Esophagus muscularis mucosa (tissue), 4 donors: ENCODE measurements around the gene NINJ2. TPM values are rescaled to one million over a fixed set of nuclear protein-coding genes. Genes with fewer than 3 reads are reported as not detected.
"Not testable (repeated sequence)": the region's sequence is repeated elsewhere in the genome, so short reads cannot be mapped to it uniquely, and the experiment has no call there.

Experiments
- DNase-seq: peaks from one replicate; pipeline ENCODE4 v3.0.0-alpha.2; 2017; ENCODE audit errors: extremely low spot score
- H3K27ac ChIP-seq, 4 donors: fragments of 200-600 bp; sonication (generic); replicated peaks in 1 of 4; 1 replicate in 3 of 4; 2 replicates in 1 of 4; pipeline ENCODE4 v1.5.1; 2016 to 2019; ENCODE audit warnings: mild to moderate bottlenecking in 1 of 4
- H3K27me3 ChIP-seq, 4 donors: fragments of 200-600 bp; sonication (generic); one replicate each; pipeline versions ENCODE4 v1.5.1 to v1.6.0; 2016 to 2019
- H3K36me3 ChIP-seq, 4 donors: fragments of 200-600 bp; sonication (generic); one replicate each; pipeline ENCODE4 v1.5.1; 2016 to 2019
- H3K4me1 ChIP-seq, 4 donors: fragments of 200-600 bp; sonication (generic); one replicate each; pipeline ENCODE4 v1.5.1; 2016 to 2019
- H3K4me3 ChIP-seq, 4 donors: fragments of 200-600 bp; sonication (generic); 1 replicate in 2 of 4; 2 replicates in 2 of 4; pipeline ENCODE4 v1.5.1; 2016 to 2019; ENCODE audit warnings: mild to moderate bottlenecking in 4 of 4, moderate library complexity in 1 of 4
- H3K9me3 ChIP-seq, 4 donors: fragments of 200-600 bp; sonication (generic); 1 replicate in 3 of 4; 2 replicates in 1 of 4; pipeline ENCODE4 v1.5.1; 2016 to 2019
- CTCF ChIP-seq, 3 experiments: fragments of 200-600 bp in 2 of 3; fragments of 450-650 bp in 1 of 3; sonication (generic) in 2 of 3; IDR thresholded peaks; one replicate each; pipeline ENCODE4 v1.5.1; 2017 to 2019; ENCODE audit warnings: antibody characterized with exemption in 3 of 3, mild to moderate bottlenecking in 2 of 3, moderate library complexity in 1 of 3
- EP300 ChIP-seq: sonication (generic); formaldehyde crosslinking; IDR thresholded peaks from one replicate; pipeline ENCODE4 v1.6.1; 2017; ENCODE audit warnings: antibody characterized with exemption
- POLR2A ChIP-seq: fragments of 450-650 bp; IDR thresholded peaks from one replicate; pipeline ENCODE4 v1.6.1; 2017; ENCODE audit warnings: antibody characterized with exemption, moderate library complexity, mild to moderate bottlenecking, low read depth
- POLR2AphosphoS5 ChIP-seq, 2 donors: sonication (generic); formaldehyde crosslinking; IDR thresholded peaks; one replicate each; pipeline ENCODE4 v1.6.1; 2017; ENCODE audit warnings: antibody characterized with exemption in 2 of 2
- WGBS: methylation state at CpG from one replicate; pipeline ENCODE4 v1.1.5; 2018; 5-methylcytosine and 5-hydroxymethylcytosine counted together
- intact Hi-C: fragments of 100-400 bp; cut with DNase I; formaldehyde crosslinking; loops from one replicate; pipeline ENCODE4 v1.15.1; 2023
- total RNA-seq, 4 donors: library from RNA; depleted of rRNA; stranded (reverse); fragments of >200 nt; gene quantifications; one replicate each; pipeline versions ENCODE4 v1.1.0 to v1.2.1, GENCODE V29; 2016

The NINJ2 gene
- total RNA-seq, 4 donors from 2014 or later = 2.9 to 11.1 (median 7.1) TPM

- intact Hi-C loops = loop anchor here (5.0 kb wide), 2 partner anchors 54 to 121 kb away; partner anchors contain the start of gene WNK1
- WGBS = 69% methylated on average over 44 of the region's 45 CpGs
- Histone ChIP-seq H3K27ac (peak overlapping the region; percentile 62 to 82 (median 72)), H3K36me3 (no peaks in the 10 kb centered on the region), H3K9me3 (no peaks in the 10 kb centered on the region), H3K4me1 (peaks cover 25 to 40% (median 37%) of the 10 kb centered on the region in 4 donors), H3K27me3 (no peaks in the 10 kb centered on the region), H3K4me3 (peak overlapping the region; percentile 22 to 51 (median 24))
- peak; percentile 9 to 68 for TF ChIP-seq POLR2AphosphoS5 (IDR thresholded peaks at IDR 0.05)
- peak; percentile 24 for TF ChIP-seq POLR2A
- TF ChIP-seq CTCF (IDR thresholded peaks at IDR 0.05) = no peak
- no peak for DNase-seq
Observed at GRCh38 chr12:630656-631632, 32.3 kb downstream of the NINJ2 start.

GRCh38 chr12:628742-629078 is 34.5 kb downstream of the NINJ2 start:
- Histone ChIP-seq H3K27ac (peak overlapping the region in 1 of 4 donors; percentile 39), H3K4me1 (peaks cover 25 to 40% (median 37%) of the 10 kb centered on the region in 4 donors)
- H3K9me3 ChIP-seq, H3K36me3 ChIP-seq, DNase-seq, H3K4me3 ChIP-seq, H3K27me3 ChIP-seq, intact Hi-C loops: not testable (repeated sequence)
- WGBS = 95% methylated on average over 1 of the region's 1 CpG

- H3K27ac ChIP-seq = peak overlapping the region in 3 of 4 donors; percentile 39 to 60 (median 46)
- DNase-seq = no peak
- no peak overlapping the region for H3K4me3 ChIP-seq
- WGBS = 82% methylated on average over 13 of the region's 13 CpGs
- H3K4me1 ChIP-seq = peaks cover 20 to 39% (median 33%) of the 10 kb centered on the region in 4 donors
- H3K27me3 ChIP-seq = no peaks in the 10 kb centered on the region
- intact Hi-C loops = no loop called here
- no peaks in the 10 kb centered on the region for H3K36me3 ChIP-seq
- TF ChIP-seq POLR2AphosphoS5 (IDR thresholded peaks at IDR 0.05) (peak in 1 of 2 donors; percentile 4), POLR2A (no peak)
- no peaks in the 10 kb centered on the region for H3K9me3 ChIP-seq
Observed at GRCh38 chr12:627863-628741, 35.1 kb downstream of the NINJ2 start.

GRCh38 chr12:627285-627684 is 36.0 kb downstream of the NINJ2 start:
- Histone ChIP-seq H3K4me1 (peaks cover 12 to 38% (median 30%) of the 10 kb centered on the region in 4 donors), H3K27me3 (no peaks in the 10 kb centered on the region), H3K36me3 (no peaks in the 10 kb centered on the region), H3K4me3 (no peak overlapping the region), H3K27ac (peak overlapping the region in 1 of 4 donors; percentile 60), H3K9me3 (no peaks in the 10 kb centered on the region)
- intact Hi-C loops = no loop called here
- DNase-seq = no peak
- TF ChIP-seq CTCF (IDR thresholded peaks at IDR 0.05) = no peak
- TF ChIP-seq POLR2AphosphoS5 (IDR thresholded peaks at IDR 0.05) = no peak
- TF ChIP-seq EP300 = no peak
- no peak for TF ChIP-seq POLR2A
- 95% methylated on average over 4 of the region's 4 CpGs for WGBS

GRCh38 chr12:625998-626397 is 37.2 kb downstream of the NINJ2 start:
- DNase-seq = no peak
- intact Hi-C loops = no loop called here
- Histone ChIP-seq H3K36me3 (no peaks in the 10 kb centered on the region), H3K9me3 (no peaks in the 10 kb centered on the region), H3K27me3 (no peaks in the 10 kb centered on the region), H3K4me3 (no peak overlapping the region), H3K27ac (no peak overlapping the region), H3K4me1 (peaks cover 0 to 32% (median 17%) of the 10 kb centered on the region in 4 donors)
- TF ChIP-seq POLR2A (no peak), CTCF (IDR thresholded peaks at IDR 0.05) (no peak), POLR2AphosphoS5 (IDR thresholded peaks at IDR 0.05) (no peak), EP300 (no peak)
- 97% methylated on average over 3 of the region's 3 CpGs for WGBS
